GM18861 (cell line): ENCODE results near the gene FOXD4L3.
"Not testable (repeated sequence)": the region's sequence is repeated elsewhere in the genome, so short reads cannot be mapped to it uniquely, and the experiment has no call there.

Experiments
- ATAC-seq: cut with Tn5 transposase; IDR thresholded peaks from one replicate; pipeline ENCODE4 v1.9.1; 2021; ENCODE audit not compliant: unreplicated experiment

Gene FOXD4L3

GRCh38 chr9:68302567-68302966 is at the start of gene FOXD4L3:
Gene FOXD4L3, plus strand, starts transcription at chr9:68302867. Its CDS starts 85 bp downstream, at chr9:68302952.
- not testable (repeated sequence) for ATAC-seq

- ATAC-seq = not testable (repeated sequence)
Measured at GRCh38 chr9:68281041-68281440, 21.6 kb upstream of the FOXD4L3 start.

- not testable (repeated sequence) for ATAC-seq
Measured at GRCh38 chr9:68303771-68304170, 1.1 kb downstream of the FOXD4L3 start.

GRCh38 chr9:68304212-68304611 is 1.5 kb downstream of the FOXD4L3 start:
- not testable (repeated sequence) for ATAC-seq

GRCh38 chr9:68304777-68305176 is 2.1 kb downstream of the FOXD4L3 start:
- not testable (repeated sequence) for ATAC-seq

GRCh38 chr9:68305680-68306285 is 3.1 kb downstream of the FOXD4L3 start:
- ATAC-seq = not testable (repeated sequence)

GRCh38 chr9:68306391-68306964 is 3.8 kb downstream of the FOXD4L3 start:
- ATAC-seq = not testable (repeated sequence)

GRCh38 chr9:68307127-68307526 is 4.5 kb downstream of the FOXD4L3 start:
- not testable (repeated sequence) for ATAC-seq

- not testable (repeated sequence) for ATAC-seq
Measured at GRCh38 chr9:68307654-68308053, 5.0 kb downstream of the FOXD4L3 start.

GRCh38 chr9:68311208-68311607 is 8.5 kb downstream of the FOXD4L3 start:
- ATAC-seq = not testable (repeated sequence)

GRCh38 chr9:68318209-68318608 is 15.5 kb downstream of the FOXD4L3 start:
- ATAC-seq = not testable (repeated sequence)

- not testable (repeated sequence) for ATAC-seq
Measured at GRCh38 chr9:68323749-68324148, 21.1 kb downstream of the FOXD4L3 start.

- ATAC-seq = not testable (repeated sequence)
Measured at GRCh38 chr9:68324518-68324917, 21.9 kb downstream of the FOXD4L3 start.

- not testable (repeated sequence) for ATAC-seq
Measured at GRCh38 chr9:68329106-68329505, 26.4 kb downstream of the FOXD4L3 start.

GRCh38 chr9:68330531-68331173 is 28.0 kb downstream of the FOXD4L3 start:
- ATAC-seq = not testable (repeated sequence)

- ATAC-seq = not testable (repeated sequence)
Measured at GRCh38 chr9:68332122-68332521, 29.5 kb downstream of the FOXD4L3 start.

GRCh38 chr9:68335935-68336334 is 33.3 kb downstream of the FOXD4L3 start:
- ATAC-seq = not testable (repeated sequence)

- ATAC-seq = not testable (repeated sequence)
Measured at GRCh38 chr9:68336639-68337339, 34.1 kb downstream of the FOXD4L3 start.

GRCh38 chr9:68338000-68338399 is 35.3 kb downstream of the FOXD4L3 start:
- ATAC-seq = not testable (repeated sequence)

- ATAC-seq = not testable (repeated sequence)
Measured at GRCh38 chr9:68342265-68343025, 39.8 kb downstream of the FOXD4L3 start.

GRCh38 chr9:68343242-68343641 is 40.6 kb downstream of the FOXD4L3 start:
- ATAC-seq = not testable (repeated sequence)
